Tongue (tissue), 2 donors: Measurements from ENCODE around the gene PTGES3. TPM values are rescaled to one million over a fixed set of nuclear protein-coding genes. Genes with fewer than 3 reads are reported as not detected.
"Not testable (repeated sequence)": the region's sequence is repeated elsewhere in the genome, so short reads cannot be mapped to it uniquely, and the experiment has no call there.

ENCODE experiments used
- DNase-seq: peaks from one replicate; pipeline ENCODE4 v3.0.0-alpha.2; 2015
- total RNA-seq: library from RNA; depleted of rRNA; stranded (reverse); fragments of >200 nt; gene quantifications from one replicate; pipeline ENCODE4 v1.2.3, GENCODE V29; 2014

PTGES3 gene
- total RNA-seq, 1 donor from 2014 or later, result 92.4 TPM

GRCh38 chr12:56657416-56658379, 30.4 kb downstream of the PTGES3 start:
- DNase-seq, result no peak

GRCh38 chr12:56653781-56654180, 34.3 kb downstream of the PTGES3 start:
- not testable (repeated sequence) for DNase-seq

- not testable (repeated sequence) for DNase-seq
Observed at GRCh38 chr12:56648023-56648422, 40.1 kb downstream of the PTGES3 start.

GRCh38 chr12:56645717-56646446, 42.2 kb downstream of the PTGES3 start, which contains the start of gene ATP5F1B:
TSS of gene ATP5F1B (minus strand) at chr12:56645984. CDS start at chr12:56645963, 21 bp downstream.
- DNase-seq, result peak; percentile 100

- DNase-seq, result peak; percentile 14
Observed at GRCh38 chr12:56645201-56645716, 42.8 kb downstream of the PTGES3 start.

- no peak for DNase-seq
Observed at GRCh38 chr12:56644654-56645053, 43.4 kb downstream of the PTGES3 start.

- DNase-seq, result no peak
Observed at GRCh38 chr12:56641219-56641618, 46.9 kb downstream of the PTGES3 start.

- DNase-seq, result no peak
Observed at GRCh38 chr12:56637621-56638020, 50.5 kb downstream of the PTGES3 start.

- peak; percentile 100 for DNase-seq
Observed at GRCh38 chr12:56636675-56637540, 51.2 kb downstream of the PTGES3 start.

- peak; percentile 94 for DNase-seq
Observed at GRCh38 chr12:56635806-56636674, 52.0 kb downstream of the PTGES3 start.

GRCh38 chr12:56634837-56635791, 53.0 kb downstream of the PTGES3 start:
- peak; percentile 80 for DNase-seq

- DNase-seq, result peak; percentile 55
Observed at GRCh38 chr12:56634242-56634836, 53.7 kb downstream of the PTGES3 start.

GRCh38 chr12:56633468-56634241, 54.4 kb downstream of the PTGES3 start:
- DNase-seq, result no peak

GRCh38 chr12:56632701-56633467, 55.2 kb downstream of the PTGES3 start:
- no peak for DNase-seq

GRCh38 chr12:56631790-56632700, 56.0 kb downstream of the PTGES3 start:
- DNase-seq, result peak; percentile 71

- peak; percentile 96 for DNase-seq
Observed at GRCh38 chr12:56630180-56630632, 57.9 kb downstream of the PTGES3 start, which contains the start of gene BAZ2A. TSS of gene BAZ2A (minus strand) at chr12:56630326. CDS start at chr12:56617530, 12,796 bp downstream.
